Amniotic epithelial cell (primary cell): ENCODE results near the gene HNRNPH3.

Experiments
- DNase-seq: peaks from one replicate; pipeline ENCODE4 v3.0.0-alpha.2; 2010; ENCODE audit warnings: low read depth

HNRNPH3 gene

DNA sequence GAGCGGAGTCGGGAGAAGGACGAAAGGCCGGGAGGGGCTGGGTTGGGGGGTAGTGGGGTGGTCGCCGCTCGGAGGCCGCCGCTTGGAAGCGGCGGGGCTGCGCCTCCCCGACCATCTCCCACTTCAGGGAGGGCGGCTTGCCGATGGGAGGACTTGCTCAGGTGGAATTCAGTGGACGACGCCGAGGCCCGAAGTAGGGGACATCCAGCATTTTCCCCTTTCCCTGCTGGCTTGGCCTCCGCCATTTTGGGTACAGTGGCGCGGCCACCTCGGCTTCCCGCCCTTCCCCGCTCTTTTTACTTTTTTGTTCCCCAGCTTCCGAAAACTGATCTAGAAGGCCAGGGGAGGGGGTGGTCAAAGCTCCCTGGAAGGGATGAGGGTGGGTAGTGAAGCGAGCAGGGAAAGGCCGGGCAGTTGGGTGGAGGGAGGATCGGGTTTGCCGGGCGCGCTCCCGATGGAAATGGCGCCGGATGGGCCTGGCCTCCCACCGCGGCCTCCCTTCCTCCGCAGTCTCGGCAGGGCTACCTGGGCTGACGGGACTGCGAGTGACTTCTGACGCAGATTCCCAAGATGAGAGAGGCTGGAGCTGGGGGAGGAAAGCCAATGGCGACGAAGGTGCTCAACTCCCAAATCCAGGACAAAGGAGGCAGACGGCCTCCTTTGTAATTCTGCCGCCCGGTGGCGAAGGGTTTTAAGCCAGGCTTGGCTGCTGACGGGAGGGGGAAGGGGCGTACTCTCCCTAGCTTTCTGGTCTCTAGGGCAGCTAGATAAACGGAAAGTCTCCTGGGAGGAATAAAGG is 594 bp downstream of the HNRNPH3 start, which contains the start of gene PBLD:
PBLD (minus strand) TSS at position 670 of the 799 bp plus-strand sequence. CDS start 26,084 bp downstream, outside the sequence.
- DNase-seq = peak; percentile 74

DNA sequence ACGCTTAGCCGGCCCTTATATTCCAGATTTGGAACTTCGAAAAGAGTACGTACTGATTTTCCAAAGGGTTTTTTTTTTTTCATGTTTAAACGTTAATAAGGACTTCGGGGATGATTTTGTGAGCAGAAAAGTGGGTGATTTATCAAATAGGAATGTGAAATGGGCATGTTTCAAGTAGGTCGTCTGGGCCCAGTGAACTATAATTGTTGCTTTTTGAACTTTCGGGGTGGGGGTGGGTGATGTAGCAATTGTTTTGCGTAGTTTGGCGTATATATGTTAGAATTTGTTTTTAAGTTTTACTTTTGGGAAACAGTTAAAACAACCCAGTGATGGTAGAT is 1.2 kb downstream of the HNRNPH3 start:
- peak; percentile 61 for DNase-seq

DNA sequence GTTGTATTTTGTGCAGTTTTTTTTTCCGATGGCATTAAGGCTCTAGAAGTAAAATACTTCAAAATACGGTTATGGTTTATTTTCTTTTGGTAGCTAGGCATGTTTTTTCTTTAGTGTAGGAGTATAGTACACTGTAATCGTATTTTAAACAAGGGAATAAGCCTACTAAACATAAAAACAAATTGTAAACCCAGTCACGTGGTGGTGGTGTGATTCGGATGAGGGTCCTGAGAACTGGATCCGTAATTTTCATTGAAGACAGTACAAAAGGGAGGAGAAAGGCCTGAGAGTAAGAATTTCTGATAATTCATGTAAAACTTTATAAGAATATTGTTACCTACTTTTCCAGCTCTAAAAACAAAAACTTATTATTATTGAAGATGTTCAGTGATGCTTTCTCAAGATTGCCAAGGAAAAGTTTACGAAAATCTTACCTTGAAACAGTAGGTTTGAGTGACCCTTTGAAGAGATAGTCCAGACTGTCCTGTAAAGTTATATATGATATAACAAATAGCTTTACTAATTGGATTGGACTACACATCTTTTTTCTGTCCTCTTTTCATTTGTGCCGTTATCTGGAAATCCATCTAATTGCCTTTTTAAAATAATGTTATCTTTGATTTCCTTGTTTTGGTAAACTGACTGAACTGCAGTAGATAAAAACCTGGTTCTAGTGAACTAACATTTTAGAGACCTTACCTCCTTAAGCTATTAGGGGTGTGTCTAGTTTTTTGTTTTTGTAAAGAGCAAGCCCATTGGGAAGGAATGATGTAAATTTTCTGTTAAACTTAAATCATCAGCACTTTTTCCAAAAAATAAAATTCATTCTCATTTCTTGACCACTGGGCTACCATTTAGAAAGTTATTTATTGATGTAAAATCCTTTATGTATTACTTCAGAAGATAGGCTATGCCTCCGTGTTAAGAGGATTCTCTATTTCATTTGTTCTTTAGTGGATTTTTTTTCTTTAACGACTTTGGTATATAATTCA is 1.9 kb downstream of the HNRNPH3 start:
- DNase-seq = no peak

DNA sequence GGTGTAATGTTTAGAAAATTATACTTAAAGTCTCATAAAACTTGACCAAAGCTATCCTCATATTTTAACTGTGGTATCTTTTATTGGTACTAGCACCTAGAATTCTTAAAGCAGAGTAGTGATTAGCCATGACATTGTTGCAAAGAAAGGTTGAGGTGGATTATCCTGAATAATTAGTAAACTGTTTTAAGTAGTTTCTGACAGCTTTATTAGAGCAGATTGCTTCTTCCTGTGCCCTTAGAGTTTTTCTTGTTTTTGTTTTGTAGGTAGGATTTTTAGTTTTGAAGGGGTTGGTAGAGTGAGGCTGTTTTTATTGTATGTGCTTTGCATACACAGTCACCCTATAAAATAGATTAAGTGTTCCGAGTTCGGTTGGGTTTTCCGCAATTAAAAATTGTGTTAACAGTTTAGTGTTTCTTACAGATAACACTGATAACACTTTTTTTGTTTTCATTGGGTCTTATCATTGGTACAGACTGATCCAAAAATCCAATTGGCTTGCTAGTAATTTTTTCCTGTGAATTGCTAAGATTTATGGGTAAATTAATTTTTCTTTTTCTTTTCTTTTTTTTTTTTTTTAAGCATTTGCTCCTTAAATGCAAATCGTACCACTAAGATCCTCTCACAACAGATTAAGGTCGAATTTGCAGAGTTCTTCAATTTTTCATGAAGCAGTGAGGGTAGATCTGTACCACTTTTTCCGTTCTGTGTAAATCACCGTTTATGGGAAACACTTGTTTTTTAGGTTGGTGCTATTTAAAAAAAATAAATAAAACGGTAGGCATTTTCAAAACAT is 3.0 kb downstream of the HNRNPH3 start:
- no peak for DNase-seq

DNA sequence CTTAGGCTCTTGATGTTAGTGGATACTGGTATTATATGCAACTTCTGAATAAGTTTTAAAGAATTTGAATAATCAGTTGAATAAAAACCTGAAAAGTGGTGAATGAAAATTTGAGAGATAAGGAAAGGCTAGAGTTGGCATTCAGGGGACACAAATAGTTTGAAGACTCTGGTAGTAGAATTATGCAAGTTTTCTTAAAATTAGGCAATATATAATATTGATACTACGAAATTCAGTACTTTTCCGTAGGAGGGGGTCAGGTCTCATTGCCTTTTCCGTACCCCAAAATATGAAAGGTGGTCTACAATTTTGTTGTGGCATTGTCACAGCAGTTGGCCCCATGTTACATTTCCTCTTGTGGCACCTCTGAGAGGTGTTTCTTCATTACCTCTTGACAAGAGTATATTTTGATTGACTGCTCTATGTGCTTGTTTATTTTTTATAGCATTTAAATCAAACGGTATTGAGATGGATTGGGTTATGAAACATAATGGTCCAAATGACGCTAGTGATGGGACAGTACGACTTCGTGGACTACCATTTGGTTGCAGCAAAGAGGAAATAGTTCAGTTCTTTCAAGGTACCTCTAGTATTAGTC is 5.0 kb downstream of the HNRNPH3 start:
- DNase-seq = no peak

DNA sequence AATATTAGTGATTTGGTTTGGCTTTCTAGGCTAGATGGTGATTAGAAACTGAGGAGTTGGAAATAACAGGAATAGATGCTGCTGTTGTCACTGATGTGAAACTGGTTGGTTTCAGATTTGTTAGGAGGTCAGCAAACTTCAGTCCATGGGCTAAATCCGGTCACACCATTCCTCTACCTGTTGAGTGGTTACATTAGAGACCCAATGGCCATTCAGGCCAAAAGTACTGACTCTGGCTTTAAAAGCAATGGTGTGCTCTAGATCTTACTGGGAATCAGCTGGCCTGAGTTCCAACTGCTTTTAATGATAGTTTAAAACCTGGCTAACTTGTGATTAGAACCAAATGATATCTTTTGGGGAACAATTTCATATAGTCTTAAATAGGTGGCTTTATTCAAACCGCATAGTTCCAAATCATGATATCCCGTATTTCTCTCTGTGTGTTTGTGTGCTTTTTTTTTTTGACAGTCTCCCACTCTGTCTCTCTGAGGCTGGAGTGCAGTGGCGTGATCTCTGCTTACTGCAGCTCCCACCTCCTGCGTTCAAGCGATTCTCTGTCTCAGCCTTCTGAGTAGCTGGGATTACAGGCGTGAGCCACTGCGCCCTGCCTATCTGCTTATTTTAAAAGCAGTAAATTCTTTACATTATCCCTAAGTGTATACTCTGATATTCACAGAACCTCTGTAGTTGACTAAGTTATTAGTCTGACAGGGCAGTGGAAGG is 8.7 kb downstream of the HNRNPH3 start:
- no peak for DNase-seq

DNA sequence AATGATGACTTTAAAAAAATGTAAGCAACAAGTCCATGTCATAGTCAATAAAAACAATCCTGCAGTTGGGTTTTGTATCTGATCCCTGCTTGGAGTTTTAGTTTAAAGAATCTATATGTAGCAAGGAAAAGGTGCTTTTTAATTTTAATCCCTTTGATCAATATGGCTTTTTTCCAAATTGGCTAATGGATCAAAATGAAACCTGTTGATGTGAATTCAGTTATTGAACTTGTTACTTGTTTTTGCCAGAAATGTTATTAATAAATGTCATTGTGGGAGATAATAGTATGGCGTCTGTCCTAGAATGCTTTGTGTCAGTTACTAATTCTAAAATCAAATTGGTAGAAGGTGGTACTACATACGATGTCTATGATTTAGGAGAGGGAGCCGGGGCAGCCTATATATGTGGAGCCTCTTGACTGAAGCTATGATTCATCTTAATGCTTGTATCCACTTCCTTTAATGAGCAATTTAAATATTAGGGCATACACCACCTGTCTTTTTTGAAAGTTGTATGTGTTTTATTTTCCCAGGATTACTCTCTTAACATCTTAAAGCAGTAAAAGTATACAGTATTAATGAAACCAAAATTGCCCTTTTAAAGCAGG is 11.1 kb downstream of the HNRNPH3 start:
- no peak for DNase-seq

DNA sequence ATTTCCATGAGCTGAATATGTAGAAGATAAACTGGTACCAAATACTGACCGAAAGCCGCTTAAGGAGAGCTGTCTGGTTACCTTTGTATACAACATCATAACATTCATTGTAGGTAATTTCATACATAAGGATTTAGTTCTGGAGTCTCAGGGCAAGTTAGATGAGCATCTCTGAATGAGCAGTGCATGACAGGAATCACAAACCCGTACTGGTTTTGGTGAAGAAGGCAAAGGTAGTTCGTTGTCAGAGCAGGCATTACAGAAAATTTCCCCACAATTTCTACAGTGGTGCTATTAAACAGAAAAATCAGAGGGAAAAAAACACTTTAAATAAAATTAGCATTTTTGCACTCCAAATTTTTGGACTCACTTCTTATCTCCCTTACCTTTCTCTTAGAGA is 13.8 kb downstream of the HNRNPH3 start:
- DNase-seq = no peak

DNA sequence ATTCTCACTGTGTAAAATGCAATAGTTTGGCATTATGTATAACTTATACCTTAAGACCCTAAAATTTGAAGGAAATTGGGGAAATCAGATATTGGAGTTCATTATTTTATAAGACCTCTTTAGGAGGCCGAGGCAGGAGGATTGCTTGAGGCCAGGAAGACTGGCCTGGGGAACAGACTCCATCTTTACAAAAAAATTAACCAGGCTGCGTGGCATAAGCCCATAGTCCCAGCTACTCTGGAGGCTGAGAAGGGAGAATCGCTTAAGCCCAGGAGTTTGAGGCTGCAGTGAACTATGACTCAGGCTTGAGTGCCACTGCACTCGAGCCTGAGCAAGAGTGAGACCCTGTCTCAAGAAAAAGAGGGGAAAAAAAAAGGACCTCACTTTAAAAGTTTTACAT is 14.9 kb downstream of the HNRNPH3 start:
- DNase-seq = no peak

DNA sequence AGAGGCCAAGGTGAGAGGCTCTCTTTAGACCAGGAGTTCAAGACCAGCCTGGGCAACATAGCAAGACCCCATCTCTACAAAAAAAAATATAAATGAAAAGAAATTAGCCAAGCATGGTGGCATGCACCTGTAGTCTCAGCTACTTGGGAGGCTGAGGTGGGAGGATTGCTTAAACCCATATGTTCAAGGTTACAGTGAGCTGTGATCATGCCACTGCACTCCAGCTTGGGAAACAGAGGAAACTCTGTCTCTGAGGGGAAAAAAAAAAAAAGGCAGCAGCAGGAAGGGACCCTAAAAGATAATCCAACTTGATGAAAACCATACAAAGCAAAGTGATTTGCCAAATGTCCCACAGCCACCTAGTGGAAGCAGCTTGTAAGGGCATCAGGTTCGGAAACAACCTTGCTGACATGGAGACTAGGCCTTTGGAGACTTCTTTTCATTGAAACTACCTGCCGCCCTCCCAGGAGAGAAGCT is 16.4 kb downstream of the HNRNPH3 start:
- DNase-seq = peak; percentile 64

DNA sequence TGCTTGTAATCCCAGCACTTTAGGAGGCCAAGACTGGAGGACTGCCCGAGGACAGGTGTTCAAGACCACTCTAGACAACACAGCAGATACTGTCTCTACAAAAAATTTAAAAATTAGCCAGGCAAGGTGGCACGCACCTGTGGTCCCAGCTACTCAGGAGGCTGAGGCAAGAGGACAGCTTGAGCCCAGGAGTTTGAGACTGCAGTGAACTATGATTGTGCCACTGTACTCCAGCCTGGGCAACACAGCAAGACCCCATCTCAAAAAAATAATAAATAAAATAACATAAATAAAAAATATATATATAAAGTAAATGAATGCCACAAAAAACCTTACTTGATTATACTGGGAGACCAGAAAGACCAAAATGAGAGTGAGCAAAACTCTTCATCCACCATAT is 21.7 kb downstream of the HNRNPH3 start:
- DNase-seq = no peak

DNA sequence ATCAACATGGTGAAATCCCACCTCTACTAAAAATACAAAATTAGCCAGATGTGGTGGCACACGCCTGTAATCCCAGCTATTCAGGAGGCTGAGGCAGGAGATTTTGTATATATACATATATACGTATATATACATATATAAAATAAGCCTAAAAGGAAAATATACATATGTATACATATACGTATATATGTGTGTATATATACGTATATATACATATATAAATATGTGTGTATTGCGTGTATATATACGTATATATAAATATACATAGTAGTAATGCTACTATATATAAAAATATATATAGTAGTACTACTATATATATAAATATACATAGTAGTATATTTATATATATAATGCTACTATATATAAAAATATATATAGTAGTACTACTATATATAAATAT is 27.3 kb downstream of the HNRNPH3 start:
- DNase-seq = no peak

DNA sequence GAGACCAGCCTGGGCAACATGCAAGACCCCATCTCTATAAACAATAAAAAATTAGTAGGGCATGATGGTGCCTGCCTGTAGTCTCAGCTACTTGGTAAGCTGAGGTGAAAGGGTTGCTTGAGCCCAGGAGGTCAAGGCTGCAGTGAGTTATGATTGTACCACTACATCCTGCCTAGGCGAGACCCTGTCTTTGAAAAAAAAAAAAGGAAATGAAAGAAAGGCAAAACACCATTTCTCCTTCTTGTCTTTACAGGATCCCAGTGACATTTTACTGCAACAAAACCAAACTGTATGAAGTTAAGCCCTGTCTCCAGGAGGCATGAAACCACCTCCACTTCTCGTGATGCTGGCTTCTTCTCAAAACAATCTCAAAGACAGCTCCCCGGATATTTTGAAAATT is 30.7 kb downstream of the HNRNPH3 start:
- no peak for DNase-seq

DNA sequence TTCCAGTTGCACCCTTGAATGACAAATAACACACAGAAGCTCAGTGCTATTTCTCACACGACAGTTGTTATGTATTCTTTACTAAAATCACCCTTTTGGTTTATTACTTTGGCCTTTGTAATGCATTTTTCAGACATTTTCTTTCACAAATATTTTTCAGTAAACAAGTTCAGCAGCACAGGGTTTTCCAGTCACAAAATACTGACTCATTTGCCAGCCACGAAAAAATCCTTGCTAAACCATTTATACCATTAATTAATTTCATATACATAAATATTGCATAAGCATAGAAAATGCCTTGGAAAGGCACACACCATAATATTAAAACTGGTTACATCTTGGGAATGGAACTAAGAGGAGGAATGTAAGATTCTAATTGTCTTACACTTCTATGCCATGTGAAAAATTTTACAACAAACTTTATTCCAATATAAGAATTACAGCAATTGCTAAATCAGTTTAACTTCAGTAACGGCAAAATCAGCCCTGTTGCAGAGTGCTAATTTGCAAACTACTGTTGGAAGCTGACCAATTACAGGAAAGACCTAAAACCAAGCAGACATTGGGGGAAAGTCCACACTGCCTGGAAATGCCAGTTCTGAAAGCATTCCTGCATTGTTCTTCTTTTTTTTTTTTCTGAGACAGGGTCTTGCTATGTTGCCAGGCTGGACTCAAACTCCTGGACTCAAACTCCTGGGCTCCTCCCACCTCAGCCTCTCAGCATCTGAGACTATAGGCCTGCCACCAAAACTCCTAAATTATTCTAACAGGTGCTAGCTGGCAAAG is 32.4 kb downstream of the HNRNPH3 start:
- peak; percentile 18 for DNase-seq

DNA sequence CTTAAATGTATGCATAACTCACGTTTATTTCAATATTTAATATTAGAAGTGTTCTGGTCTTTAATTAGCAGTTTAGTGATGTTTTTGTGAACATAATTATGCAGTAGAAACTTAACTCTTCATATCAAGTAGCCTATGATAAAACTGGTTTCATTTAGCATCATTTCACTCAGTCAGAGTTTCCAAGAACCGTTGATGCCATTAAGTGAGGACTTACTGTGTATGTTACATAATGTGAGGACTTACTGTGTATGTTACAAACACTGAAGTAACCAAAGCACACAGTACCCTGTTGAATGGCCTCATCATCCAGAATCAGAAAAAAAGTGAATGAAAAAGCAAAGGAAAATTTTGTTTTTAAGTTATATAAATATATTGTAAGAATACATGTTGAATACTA is 33.7 kb downstream of the HNRNPH3 start:
- DNase-seq = no peak

DNA sequence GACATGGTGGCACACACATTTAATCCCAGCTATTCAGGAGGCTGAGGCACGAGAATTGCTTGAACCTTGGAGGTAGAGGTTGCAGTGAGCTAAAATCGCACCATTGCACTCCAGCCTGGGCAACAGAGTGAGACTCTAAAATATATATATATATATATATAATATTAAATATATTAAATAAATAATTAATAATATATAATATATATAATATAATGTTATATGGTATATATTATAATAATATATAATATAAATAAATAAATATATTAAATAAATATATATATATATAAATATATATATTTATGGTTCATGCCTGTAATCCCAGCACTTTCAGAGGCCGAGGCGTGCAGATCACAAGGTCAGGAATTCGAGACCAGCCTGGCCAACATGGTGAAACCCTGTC is 34.7 kb downstream of the HNRNPH3 start:
- DNase-seq = no peak

DNA sequence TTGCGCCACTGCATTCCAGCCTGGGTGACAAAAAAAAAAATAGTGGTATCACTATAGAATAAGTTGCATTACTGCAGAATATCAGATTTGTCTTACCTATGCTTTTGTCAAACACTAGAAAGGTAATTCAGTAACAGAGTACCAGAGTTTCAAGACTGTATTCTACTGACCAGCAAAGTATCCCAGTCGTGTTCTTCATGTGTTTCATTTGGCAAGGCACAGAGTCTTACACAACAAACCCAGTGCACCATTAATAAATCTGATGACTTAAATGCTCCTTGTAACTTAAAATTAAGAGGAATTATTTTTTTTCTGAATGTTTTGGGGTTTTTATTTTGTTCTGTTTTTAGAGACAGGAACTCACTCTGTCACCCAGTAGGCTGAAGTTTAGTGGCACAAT is 35.3 kb downstream of the HNRNPH3 start:
- DNase-seq = peak; percentile 56

DNA sequence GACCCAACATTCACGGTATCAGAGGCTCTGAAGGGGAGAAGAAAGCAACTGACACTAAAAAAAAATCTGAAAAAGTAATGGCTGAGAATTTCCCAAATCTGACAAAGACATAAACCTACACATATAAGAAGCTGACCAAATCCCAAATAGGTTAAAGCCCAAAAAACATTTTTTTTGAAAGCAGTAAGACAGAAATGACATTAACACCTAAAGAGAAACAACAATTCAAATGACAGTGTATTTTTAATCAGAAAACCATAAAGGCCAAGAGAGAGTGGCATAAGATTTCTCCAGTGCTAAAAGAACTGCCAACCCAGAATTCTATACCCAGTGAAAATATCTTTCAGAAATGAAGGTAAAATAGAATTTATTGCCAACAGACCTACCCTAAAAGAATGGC is 39.7 kb downstream of the HNRNPH3 start:
- DNase-seq = no peak

DNA sequence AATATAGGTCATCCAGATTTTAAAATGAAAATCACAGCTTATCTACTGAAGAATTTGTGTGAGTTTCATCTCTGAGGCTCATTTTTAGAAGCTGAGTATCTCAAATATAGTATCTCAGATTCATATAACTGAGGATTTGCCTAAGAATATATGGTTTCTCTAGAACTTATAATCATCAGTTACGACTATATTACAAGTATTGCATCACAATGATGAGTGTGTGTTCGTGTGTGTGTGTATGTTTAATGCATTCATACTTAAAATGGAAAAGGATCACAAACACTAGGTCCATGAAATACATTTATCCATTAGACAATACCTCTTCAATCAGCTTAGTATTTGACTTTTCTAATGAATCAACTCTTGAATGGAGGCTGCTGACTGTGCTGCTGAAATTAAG is 53.9 kb downstream of the HNRNPH3 start:
- DNase-seq = no peak
